Activated naive CD8-positive, alpha-beta T cell treated with anti-CD3 and anti-CD28 coated beads, Interleukin-2, amount 50 U/mL, for 24 hours (primary cell): ENCODE results near the gene MRRF.
A peak's percentile ranks its signal among the peaks of the same experiment; 100 is the strongest.

Experiments used
- ATAC-seq: fragments of 150-1000 bp; cut with Tn5 transposase; one replicate; pipeline ENCODE4 v1.10.0; 2021
- DNase-seq: peaks from one replicate; pipeline ENCODE4 v3.0.0; 2021
- H3K27ac Mint-ChIP-seq: one replicate; pipeline ENCODE4 v1.8.0; 2021; ENCODE audit warnings: mild to moderate bottlenecking, mixed read lengths
- H3K27me3 Mint-ChIP-seq: one replicate; pipeline ENCODE4 v1.8.0; 2021; ENCODE audit warnings: mixed read lengths
- H3K36me3 Mint-ChIP-seq: one replicate; pipeline ENCODE4 v1.8.0; 2021; ENCODE audit warnings: low read depth, mixed read lengths
- H3K4me1 Mint-ChIP-seq: one replicate; pipeline ENCODE4 v1.8.0; 2021; ENCODE audit warnings: mixed read lengths
- H3K4me3 Mint-ChIP-seq: one replicate; pipeline ENCODE4 v1.8.0; 2021; ENCODE audit warnings: mild to moderate bottlenecking, moderate library complexity, mixed read lengths
- H3K9me3 Mint-ChIP-seq: one replicate; pipeline ENCODE4 v1.8.0; 2021; ENCODE audit warnings: mixed read lengths

The MRRF gene

GRCh38 chr9:122225312-122226141 is 39.2 kb upstream of the MRRF start:
- Mint-ChIP-seq H3K9me3 (no peaks in the 10 kb centered on the region), H3K27ac (no peak overlapping the region), H3K4me3 (no peak overlapping the region), H3K27me3 (peaks cover 61% of the 10 kb centered on the region), H3K36me3 (no peaks in the 10 kb centered on the region), H3K4me1 (peaks cover 6% of the 10 kb centered on the region)
- DNase-seq (no peak), ATAC-seq (no peak)

- no peak overlapping the region for H3K4me3 Mint-ChIP-seq
- DNase-seq (no peak), ATAC-seq (no peak)
- no peak overlapping the region for H3K27ac Mint-ChIP-seq
- H3K4me1 Mint-ChIP-seq: peaks cover 6% of the 10 kb centered on the region
- H3K27me3 Mint-ChIP-seq: peaks cover 56% of the 10 kb centered on the region
- H3K36me3 Mint-ChIP-seq: no peaks in the 10 kb centered on the region
- no peaks in the 10 kb centered on the region for H3K9me3 Mint-ChIP-seq
These were observed 38.4 kb upstream of the MRRF start for GRCh38 chr9:122226142-122226757.

GRCh38 chr9:122226758-122227574 is 37.7 kb upstream of the MRRF start:
- Mint-ChIP-seq H3K27ac (no peak overlapping the region), H3K9me3 (no peaks in the 10 kb centered on the region), H3K4me3 (no peak overlapping the region), H3K4me1 (peaks cover 6% of the 10 kb centered on the region), H3K36me3 (no peaks in the 10 kb centered on the region), H3K27me3 (peaks cover 49% of the 10 kb centered on the region)
- no peak for DNase-seq
- ATAC-seq: no peak

GRCh38 chr9:122227575-122227900 is 37.1 kb upstream of the MRRF start:
- Mint-ChIP-seq H3K27me3 (peaks cover 43% of the 10 kb centered on the region), H3K4me3 (no peak overlapping the region), H3K27ac (no peak overlapping the region), H3K36me3 (no peaks in the 10 kb centered on the region), H3K4me1 (peaks cover 6% of the 10 kb centered on the region), H3K9me3 (no peaks in the 10 kb centered on the region)
- DNase-seq (no peak), ATAC-seq (no peak)

- H3K4me1 Mint-ChIP-seq: peaks cover 6% of the 10 kb centered on the region
- no peak overlapping the region for H3K27ac Mint-ChIP-seq
- H3K36me3 Mint-ChIP-seq: no peaks in the 10 kb centered on the region
- ATAC-seq: no peak
- no peaks in the 10 kb centered on the region for H3K9me3 Mint-ChIP-seq
- DNase-seq: no peak
- no peak overlapping the region for H3K4me3 Mint-ChIP-seq
- H3K27me3 Mint-ChIP-seq: peaks cover 40% of the 10 kb centered on the region
These were observed 36.5 kb upstream of the MRRF start for GRCh38 chr9:122228191-122228567.

GRCh38 chr9:122228568-122229484 is 35.9 kb upstream of the MRRF start, which contains the start of gene LHX6:
TSS of gene LHX6 (minus strand) at chr9:122228957. CDS start at chr9:122228740, 217 bp downstream.
- H3K9me3 Mint-ChIP-seq: no peaks in the 10 kb centered on the region
- ATAC-seq (peak; percentile 29), DNase-seq (peak; percentile 12)
- no peaks in the 10 kb centered on the region for H3K36me3 Mint-ChIP-seq
- H3K27ac Mint-ChIP-seq: no peak within 1 kb of the TSS
- H3K27me3 Mint-ChIP-seq: peaks cover 33% of the 10 kb centered on the region
- H3K4me3 Mint-ChIP-seq: no peak within 1 kb of the TSS
- peaks cover 6% of the 10 kb centered on the region for H3K4me1 Mint-ChIP-seq

- H3K4me1 Mint-ChIP-seq: peaks cover 6% of the 10 kb centered on the region
These were observed 35.2 kb upstream of the MRRF start for GRCh38 chr9:122229485-122229837.

GRCh38 chr9:122232796-122233306 is 31.8 kb upstream of the MRRF start:
- DNase-seq (no peak), ATAC-seq (no peak)
- Mint-ChIP-seq H3K36me3 (no peaks in the 10 kb centered on the region), H3K4me3 (no peak overlapping the region), H3K27ac (no peak overlapping the region), H3K27me3 (peaks cover 6% of the 10 kb centered on the region), H3K9me3 (no peaks in the 10 kb centered on the region), H3K4me1 (peaks cover 2% of the 10 kb centered on the region)

More at GRCh38 chr9:122229485-122229837, 35.2 kb upstream of the MRRF start:
- no peaks in the 10 kb centered on the region for H3K9me3 Mint-ChIP-seq
- H3K4me3 Mint-ChIP-seq: no peak overlapping the region
- DNase-seq (no peak), ATAC-seq (no peak)
- peaks cover 29% of the 10 kb centered on the region for H3K27me3 Mint-ChIP-seq
- H3K27ac Mint-ChIP-seq: no peak overlapping the region
- no peaks in the 10 kb centered on the region for H3K36me3 Mint-ChIP-seq

- Mint-ChIP-seq H3K9me3 (no peaks in the 10 kb centered on the region), H3K4me1 (peaks cover 2% of the 10 kb centered on the region), H3K4me3 (no peak overlapping the region), H3K27ac (no peak overlapping the region), H3K27me3 (peaks cover 3% of the 10 kb centered on the region), H3K36me3 (peaks cover 8% of the 10 kb centered on the region)
- no peak for ATAC-seq
- no peak for DNase-seq
These were observed 30.5 kb upstream of the MRRF start for GRCh38 chr9:122234022-122234748.

GRCh38 chr9:122236681-122237080 is 28.0 kb upstream of the MRRF start:
- peaks cover 19% of the 10 kb centered on the region for H3K36me3 Mint-ChIP-seq
- no peak overlapping the region for H3K4me3 Mint-ChIP-seq
- H3K27me3 Mint-ChIP-seq: peaks cover 3% of the 10 kb centered on the region
- H3K4me1 Mint-ChIP-seq: peaks cover 2% of the 10 kb centered on the region
- no peak overlapping the region for H3K27ac Mint-ChIP-seq
- no peak for DNase-seq
- H3K9me3 Mint-ChIP-seq: no peaks in the 10 kb centered on the region
- ATAC-seq: peak; percentile 28

- peaks cover 2% of the 10 kb centered on the region for H3K4me1 Mint-ChIP-seq
- no peak overlapping the region for H3K4me3 Mint-ChIP-seq
- peaks cover 36% of the 10 kb centered on the region for H3K36me3 Mint-ChIP-seq
- no peak for ATAC-seq
- no peak for DNase-seq
- no peaks in the 10 kb centered on the region for H3K27me3 Mint-ChIP-seq
- H3K9me3 Mint-ChIP-seq: no peaks in the 10 kb centered on the region
- no peak overlapping the region for H3K27ac Mint-ChIP-seq
These were observed 25.0 kb upstream of the MRRF start for GRCh38 chr9:122239722-122240121.

- Mint-ChIP-seq H3K9me3 (no peaks in the 10 kb centered on the region), H3K4me1 (no peaks in the 10 kb centered on the region)
These were observed 20.3 kb upstream of the MRRF start for GRCh38 chr9:122244349-122244748.

GRCh38 chr9:122246666-122247065 is 18.0 kb upstream of the MRRF start:
- H3K4me3 Mint-ChIP-seq: no peak overlapping the region
- no peak for DNase-seq
- H3K27ac Mint-ChIP-seq: no peak overlapping the region
- H3K9me3 Mint-ChIP-seq: no peaks in the 10 kb centered on the region
- H3K36me3 Mint-ChIP-seq: peaks cover 42% of the 10 kb centered on the region
- H3K27me3 Mint-ChIP-seq: no peaks in the 10 kb centered on the region
- ATAC-seq: no peak
- H3K4me1 Mint-ChIP-seq: no peaks in the 10 kb centered on the region

More at GRCh38 chr9:122244349-122244748, 20.3 kb upstream of the MRRF start:
- no peak for DNase-seq
- H3K36me3 Mint-ChIP-seq: peaks cover 42% of the 10 kb centered on the region
- no peaks in the 10 kb centered on the region for H3K27me3 Mint-ChIP-seq
- no peak for ATAC-seq
- H3K27ac Mint-ChIP-seq: no peak overlapping the region
- no peak overlapping the region for H3K4me3 Mint-ChIP-seq
